Retinal pigment epithelial cell (primary cell): ENCODE measurements around the gene CEBPA.

Source experiments
- DNase-seq: peaks from one replicate; pipeline ENCODE4 v3.0.0-alpha.2; 2010; ENCODE audit warnings: low read depth
- H3K4me3 ChIP-seq: 2 replicates; pipeline ENCODE4 v1.5.1; 2011; ENCODE audit warnings: mild to moderate bottlenecking, low read length, control low read depth, moderate library complexity
- TF ChIP-seq, protein P1 (sequence below): conservative IDR thresholded peaks from 2 replicates; pipeline ENCODE4 v1.5.1; 2011; ENCODE audit warnings: low read depth, low read length, control low read depth, inconsistent platforms

Gene CEBPA

GRCh38 chr19:33275559-33275932 lies 26.8 kb downstream of the CEBPA start:
- no peak for DNase-seq
- H3K4me3 ChIP-seq: no peak overlapping the region
- TF ChIP-seq, protein P1, sequence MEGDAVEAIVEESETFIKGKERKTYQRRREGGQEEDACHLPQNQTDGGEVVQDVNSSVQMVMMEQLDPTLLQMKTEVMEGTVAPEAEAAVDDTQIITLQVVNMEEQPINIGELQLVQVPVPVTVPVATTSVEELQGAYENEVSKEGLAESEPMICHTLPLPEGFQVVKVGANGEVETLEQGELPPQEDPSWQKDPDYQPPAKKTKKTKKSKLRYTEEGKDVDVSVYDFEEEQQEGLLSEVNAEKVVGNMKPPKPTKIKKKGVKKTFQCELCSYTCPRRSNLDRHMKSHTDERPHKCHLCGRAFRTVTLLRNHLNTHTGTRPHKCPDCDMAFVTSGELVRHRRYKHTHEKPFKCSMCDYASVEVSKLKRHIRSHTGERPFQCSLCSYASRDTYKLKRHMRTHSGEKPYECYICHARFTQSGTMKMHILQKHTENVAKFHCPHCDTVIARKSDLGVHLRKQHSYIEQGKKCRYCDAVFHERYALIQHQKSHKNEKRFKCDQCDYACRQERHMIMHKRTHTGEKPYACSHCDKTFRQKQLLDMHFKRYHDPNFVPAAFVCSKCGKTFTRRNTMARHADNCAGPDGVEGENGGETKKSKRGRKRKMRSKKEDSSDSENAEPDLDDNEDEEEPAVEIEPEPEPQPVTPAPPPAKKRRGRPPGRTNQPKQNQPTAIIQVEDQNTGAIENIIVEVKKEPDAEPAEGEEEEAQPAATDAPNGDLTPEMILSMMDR: no peak

DNA sequence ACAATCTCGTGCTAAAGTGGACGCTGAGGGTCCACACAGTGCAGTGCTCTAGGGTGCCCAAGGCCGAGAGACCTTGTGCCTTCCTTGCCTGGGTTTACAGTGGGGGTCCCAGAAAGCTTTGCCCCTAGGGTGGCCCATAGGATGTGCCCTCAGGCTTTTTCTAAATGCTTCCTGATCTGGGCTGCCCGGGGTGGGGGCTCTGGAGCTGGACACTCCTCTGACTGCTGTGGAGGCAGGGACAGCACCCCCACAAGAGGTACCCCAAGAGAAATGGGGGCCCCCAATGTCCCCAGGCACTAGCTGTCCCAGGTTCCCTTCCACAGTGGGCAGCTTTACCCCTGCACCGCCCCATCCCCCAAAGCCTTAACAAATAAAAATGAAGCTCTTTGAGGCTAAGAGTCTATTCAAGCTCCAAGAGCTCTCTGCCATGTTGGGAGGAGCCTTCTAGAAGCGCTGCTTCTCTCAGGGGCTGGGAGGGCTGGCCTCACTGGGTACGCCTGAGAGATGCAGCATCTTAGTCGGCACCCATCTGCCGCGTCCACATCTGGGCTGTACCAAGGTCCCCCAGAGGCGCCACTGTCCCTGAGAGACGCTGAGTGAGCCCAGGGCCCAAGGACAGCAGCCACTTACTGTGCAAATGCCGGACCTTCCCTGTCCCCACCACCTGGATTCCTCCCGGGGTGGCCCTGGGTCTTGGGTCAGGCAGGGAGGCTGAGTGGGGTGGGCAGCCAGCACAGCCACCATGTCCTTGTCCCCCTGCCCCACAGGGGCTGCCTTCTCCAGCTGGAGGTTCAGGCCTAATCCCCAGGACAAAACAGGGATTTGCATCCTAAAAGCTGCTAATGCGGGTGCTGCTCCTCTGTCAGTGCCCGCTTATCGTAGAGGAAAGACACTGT lies 27.4 kb downstream of the CEBPA start:
- TF ChIP-seq, protein P1: no peak
- no peak for DNase-seq
- no peak overlapping the region for H3K4me3 ChIP-seq

DNA sequence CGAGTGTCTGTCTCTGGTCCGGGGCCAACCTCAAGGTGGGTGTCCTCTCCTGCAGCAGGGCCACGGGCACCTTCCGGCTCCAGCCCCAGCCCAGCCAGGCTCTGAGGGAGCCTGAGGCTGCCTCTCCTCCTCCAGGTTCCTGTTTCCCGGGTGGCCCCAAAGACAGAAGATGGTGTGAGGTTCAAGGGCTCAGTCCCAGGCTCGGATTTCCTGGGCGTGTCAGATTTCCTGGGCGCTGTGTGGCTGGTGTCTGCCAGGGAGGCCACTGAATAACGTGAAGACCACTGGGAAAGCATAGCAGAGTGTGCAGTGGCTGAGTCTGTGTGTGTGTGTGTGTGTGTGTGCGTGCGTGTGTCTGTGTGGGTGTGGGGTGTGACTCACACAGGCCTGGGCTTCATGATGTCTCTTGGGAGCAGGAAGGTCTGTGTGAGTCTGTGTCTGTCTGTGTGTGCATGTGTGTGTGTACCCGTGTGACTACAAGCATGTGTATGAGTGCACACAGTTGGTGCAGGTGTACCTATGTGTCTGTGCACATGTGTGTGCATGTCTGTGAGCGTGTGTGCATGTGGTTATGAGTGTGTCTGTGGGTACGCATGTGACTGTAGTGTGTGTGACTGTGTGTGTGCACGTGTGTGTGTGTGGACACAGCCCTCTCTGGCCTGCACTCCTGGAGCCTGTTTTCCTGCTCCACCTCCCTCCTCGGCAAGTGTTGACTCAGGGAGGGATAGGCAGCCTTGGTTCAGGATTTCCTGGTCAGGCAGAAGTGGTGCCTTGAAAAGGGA lies 28.3 kb downstream of the CEBPA start:
- no peak overlapping the region for H3K4me3 ChIP-seq
- DNase-seq: peak; percentile 20
- TF ChIP-seq, protein P1: no peak

DNA sequence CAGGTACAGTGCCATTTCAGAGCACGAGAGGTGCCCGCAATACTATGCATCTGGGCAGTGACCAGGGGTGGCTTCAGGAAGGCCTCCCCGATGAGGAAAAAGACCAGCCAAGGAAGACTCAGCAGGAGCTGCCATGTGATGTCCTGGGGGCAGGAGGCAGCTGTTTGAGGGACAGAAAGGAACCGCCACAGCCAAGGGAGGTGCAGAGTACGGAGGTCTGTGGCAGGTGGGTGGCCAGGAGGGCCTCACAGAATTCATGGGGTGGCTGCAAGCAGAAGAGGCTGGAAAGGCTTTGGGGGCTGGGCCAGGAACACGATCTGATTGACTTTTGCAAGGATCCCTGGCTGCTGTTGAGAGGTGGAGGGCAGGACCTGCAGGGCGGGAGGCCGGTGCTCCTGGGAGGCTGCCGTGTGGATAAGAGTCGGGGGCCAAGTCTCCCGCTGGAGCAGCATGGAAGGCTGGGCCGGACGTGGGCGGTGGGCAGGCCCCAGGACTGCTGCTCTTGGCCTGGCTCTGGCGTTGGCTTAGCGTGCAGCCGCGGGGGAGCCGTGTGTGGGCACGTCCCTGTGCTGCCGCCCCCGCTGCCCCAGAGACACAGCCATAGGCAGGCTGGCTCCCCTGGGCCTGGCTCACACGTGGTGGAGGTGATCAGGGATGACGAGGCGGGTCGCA lies 29.1 kb downstream of the CEBPA start:
- no peak for DNase-seq
- TF ChIP-seq, protein P1: no peak
- no peak overlapping the region for H3K4me3 ChIP-seq

GRCh38 chr19:33271246-33272021 lies 30.9 kb downstream of the CEBPA start:
- DNase-seq: no peak
- TF ChIP-seq, protein P1: no peak
- no peak overlapping the region for H3K4me3 ChIP-seq

- TF ChIP-seq, protein P1: no peak
- no peak overlapping the region for H3K4me3 ChIP-seq
- no peak for DNase-seq
These were observed 31.6 kb downstream of the CEBPA start for GRCh38 chr19:33270769-33271168.
